Lower leg skin (tissue), 4 donors: ENCODE measurements around the gene PRLH. TPM values are rescaled to one million over a fixed set of nuclear protein-coding genes. Genes with fewer than 3 reads are reported as not detected.

ENCODE experiments used
- DNase-seq, 2 donors: peaks; one replicate each; pipeline ENCODE4 v3.0.0-alpha.2; 2019; ENCODE audit warnings: low spot score in 2 of 2
- H3K4me3 ChIP-seq: fragments of 200-600 bp; sonication (generic); 2 replicates; pipeline ENCODE4 v1.5.1; 2017; ENCODE audit warnings: mild to moderate bottlenecking, low read depth; ENCODE audit not compliant: poor library complexity, severe bottlenecking
- CTCF ChIP-seq, 3 donors: fragments of 450-650 bp; IDR thresholded peaks; one replicate each; pipeline ENCODE4 v1.5.1; 2016; ENCODE audit warnings: antibody characterized with exemption in 3 of 3, mild to moderate bottlenecking in 3 of 3, moderate library complexity in 2 of 3
- POLR2A ChIP-seq, 2 donors: fragments of 450-650 bp; IDR thresholded peaks; one replicate each; pipeline ENCODE4 v1.6.1; 2016 to 2017; ENCODE audit warnings: antibody characterized with exemption in 2 of 2, mild to moderate bottlenecking in 1 of 2, moderate library complexity in 1 of 2
- WGBS, 2 donors: methylation state at CpG; one replicate each; pipeline ENCODE4 v1.1.5; 2018; 5-methylcytosine and 5-hydroxymethylcytosine counted together
- intact Hi-C: fragments of 100-400 bp; cut with DNase I; formaldehyde crosslinking; loops from one replicate; pipeline ENCODE4 v1.15.0; 2023; ENCODE audit warnings: low total_unique reads
- total RNA-seq, 4 donors: library from RNA; depleted of rRNA; stranded (reverse); fragments of >200 nt; gene quantifications; one replicate each; pipeline ENCODE4 v1.1.0, GENCODE V29; 2016

PRLH gene
- total RNA-seq, 4 donors from 2014 or later = not detected

- DNase-seq = no peak
- no peak overlapping the region for H3K4me3 ChIP-seq
- no peak for TF ChIP-seq POLR2A (IDR thresholded peaks at IDR 0.05)
- TF ChIP-seq CTCF (IDR thresholded peaks at IDR 0.05) = no peak
- WGBS, 2 donors = 64 to 69% methylated on average over 11 of the region's 11 CpGs
- intact Hi-C loops = no loop called here
Measured at GRCh38 chr2:237556773-237557632, 9.4 kb upstream of the PRLH start.

- DNase-seq = no peak
- 50 to 66% methylated on average over 4 of the region's 4 CpGs for WGBS, 2 donors
- intact Hi-C loops = no loop called here
- H3K4me3 ChIP-seq = no peak overlapping the region
- no peak for TF ChIP-seq POLR2A (IDR thresholded peaks at IDR 0.05)
Measured at GRCh38 chr2:237557633-237558015, 8.8 kb upstream of the PRLH start.

- TF ChIP-seq POLR2A (IDR thresholded peaks at IDR 0.05) = no peak
- no peak for TF ChIP-seq CTCF (IDR thresholded peaks at IDR 0.05)
- intact Hi-C loops = no loop called here
- peak; percentile 82 to 98 for DNase-seq
- no peak overlapping the region for H3K4me3 ChIP-seq
- 33 to 41% methylated on average over 22 of the region's 22 CpGs for WGBS, 2 donors
Measured at GRCh38 chr2:237558961-237559641, 7.3 kb upstream of the PRLH start.

GRCh38 chr2:237561221-237561620 is 5.2 kb upstream of the PRLH start:
- intact Hi-C loops = no loop called here
- WGBS, 2 donors = 90 to 93% methylated on average over 7 of the region's 7 CpGs
- TF ChIP-seq POLR2A (IDR thresholded peaks at IDR 0.05) (no peak), CTCF (IDR thresholded peaks at IDR 0.05) (no peak)

GRCh38 chr2:237563816-237564215 is 2.6 kb upstream of the PRLH start:
- WGBS, 2 donors = 31 to 44% methylated on average over 8 to 14 of the region's 14 CpGs
- intact Hi-C loops = no loop called here
- TF ChIP-seq POLR2A (IDR thresholded peaks at IDR 0.05) (no peak), CTCF (IDR thresholded peaks at IDR 0.05) (no peak)
- DNase-seq = no peak
- H3K4me3 ChIP-seq = no peak overlapping the region

More at GRCh38 chr2:237561221-237561620, 5.2 kb upstream of the PRLH start:
- DNase-seq = no peak
- H3K4me3 ChIP-seq = no peak overlapping the region

- H3K4me3 ChIP-seq = no peak overlapping the region
- DNase-seq = no peak
- WGBS, 2 donors = 76 to 86% methylated on average over 12 of the region's 14 CpGs
- intact Hi-C loops = no loop called here
- TF ChIP-seq CTCF (IDR thresholded peaks at IDR 0.05) = no peak
- no peak for TF ChIP-seq POLR2A (IDR thresholded peaks at IDR 0.05)
Measured at GRCh38 chr2:237564526-237565131, 1.7 kb upstream of the PRLH start.
